CD1c-positive myeloid dendritic cell (primary cell): ENCODE data around the gene GABBR2.

Source experiments
- DNase-seq: peaks from one replicate; pipeline ENCODE4 v3.0.0-alpha.2; 2016; ENCODE audit errors: extremely low spot score

Gene GABBR2

GRCh38 chr9:98442114-98442513 lies 266.6 kb downstream of the GABBR2 start:
- no peak for DNase-seq

DNA sequence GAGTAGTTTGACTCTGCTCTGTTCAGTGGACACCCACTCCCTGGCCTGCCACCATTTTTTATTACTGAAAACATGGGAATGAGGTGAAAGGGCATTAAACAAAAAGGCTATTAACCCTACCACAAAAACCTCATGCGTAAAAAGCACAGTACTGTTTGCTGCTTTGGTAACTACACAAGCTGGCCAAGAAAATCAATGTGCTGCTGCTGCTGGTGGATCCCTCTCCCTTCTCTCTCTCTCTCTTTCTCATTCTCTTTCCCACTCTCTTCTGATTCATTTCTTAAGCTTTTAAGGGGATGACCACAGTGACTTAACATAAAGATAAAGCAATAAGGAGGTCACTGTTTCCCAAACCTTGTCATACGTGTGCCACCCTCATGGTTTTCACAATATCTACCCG lies 270.1 kb downstream of the GABBR2 start:
- no peak for DNase-seq

- DNase-seq, result no peak
Observed at GRCh38 chr9:98437458-98438034, 271.2 kb downstream of the GABBR2 start.

- no peak for DNase-seq
Observed at GRCh38 chr9:98432960-98433359, 275.8 kb downstream of the GABBR2 start.

- no peak for DNase-seq
Observed at GRCh38 chr9:98432134-98432533, 276.6 kb downstream of the GABBR2 start.

- peak; percentile 2 for DNase-seq
Observed at GRCh38 chr9:98430535-98431292, 278.0 kb downstream of the GABBR2 start.

DNA sequence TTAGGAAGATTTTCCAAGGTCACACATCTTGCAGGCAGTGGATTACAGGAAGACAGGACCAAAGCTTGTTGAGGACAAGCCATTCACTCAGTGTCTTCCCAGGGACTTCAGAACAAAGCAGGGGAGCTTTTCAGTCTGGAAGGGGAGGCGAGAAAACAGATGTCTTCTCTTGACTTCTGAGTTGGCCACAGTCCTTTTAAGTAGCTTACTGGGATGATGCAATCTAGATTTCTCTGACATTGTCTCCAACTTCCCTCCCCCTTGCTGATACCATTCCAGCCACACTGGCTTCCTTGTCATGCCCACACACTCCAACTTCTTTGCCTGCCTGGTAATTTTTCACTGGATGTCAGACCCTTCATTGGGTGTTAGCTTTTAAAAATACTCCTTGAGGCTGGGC lies 279.1 kb downstream of the GABBR2 start:
- DNase-seq, result no peak

- DNase-seq, result no peak
Observed at GRCh38 chr9:98428454-98428853, 280.3 kb downstream of the GABBR2 start.

DNA sequence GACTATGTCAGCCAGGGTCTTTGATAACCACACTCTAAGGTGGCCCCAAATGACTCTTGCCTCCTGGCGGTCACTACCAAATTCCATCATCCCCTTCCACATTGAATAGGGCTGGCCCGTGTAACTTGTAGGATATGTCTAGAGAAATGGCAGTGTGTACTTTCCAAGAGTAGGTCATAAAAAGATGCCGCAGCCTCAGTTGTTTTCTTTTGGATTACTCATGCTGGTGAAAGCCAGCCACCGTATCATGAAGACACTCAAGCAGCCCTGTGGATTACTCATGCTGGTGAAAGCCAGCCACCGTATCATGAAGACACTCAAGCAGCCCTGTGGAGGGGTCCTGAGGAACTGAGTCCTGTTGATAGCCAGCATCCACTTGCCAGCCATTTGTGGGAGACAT lies 281.2 kb downstream of the GABBR2 start:
- no peak for DNase-seq

- no peak for DNase-seq
Observed at GRCh38 chr9:98425079-98425478, 283.7 kb downstream of the GABBR2 start.

GRCh38 chr9:98419260-98419603 lies 289.5 kb downstream of the GABBR2 start:
- no peak for DNase-seq

GRCh38 chr9:98418578-98419259 lies 290.0 kb downstream of the GABBR2 start:
- no peak for DNase-seq

- DNase-seq, result no peak
Observed at GRCh38 chr9:98416294-98417248, 292.2 kb downstream of the GABBR2 start.

DNA sequence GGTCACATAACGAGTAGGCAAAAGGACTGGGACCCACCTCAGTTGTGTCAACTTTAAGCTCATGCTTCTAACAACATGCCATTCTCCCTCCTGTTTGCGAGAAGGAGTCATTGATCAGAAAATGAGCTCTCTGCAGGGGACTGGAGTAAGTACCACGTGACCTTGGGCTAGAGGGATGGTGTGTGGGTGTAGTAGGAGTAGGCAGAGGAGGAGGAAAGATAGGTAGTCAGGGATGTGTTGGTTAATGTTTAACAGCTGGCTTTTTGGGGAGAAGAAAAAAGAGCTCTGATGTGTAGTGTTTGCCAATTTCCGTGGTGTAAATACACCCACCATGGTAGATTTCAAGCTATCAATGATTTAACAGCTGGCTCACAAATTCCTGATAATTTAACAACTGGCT lies 293.0 kb downstream of the GABBR2 start:
- DNase-seq, result no peak

DNA sequence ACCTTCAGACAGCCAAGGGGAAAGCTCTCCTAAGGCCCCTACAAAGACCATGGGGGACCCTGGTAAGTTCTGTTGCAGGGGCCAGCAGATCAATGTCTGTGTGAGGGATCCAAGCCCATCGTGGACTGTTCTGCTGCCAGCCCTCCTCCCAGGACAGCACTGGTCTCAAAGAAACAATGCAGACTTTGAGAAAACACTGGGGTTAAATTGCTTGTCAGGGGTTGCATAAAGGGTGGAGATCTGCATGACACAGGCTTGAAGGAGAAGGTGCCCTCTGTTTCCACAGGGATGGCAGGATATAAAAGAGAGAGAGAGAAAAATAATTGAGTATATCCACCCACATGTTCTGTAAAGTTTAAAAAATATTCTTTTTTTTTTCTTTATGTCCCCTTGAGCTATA lies 295.7 kb downstream of the GABBR2 start:
- no peak for DNase-seq

DNA sequence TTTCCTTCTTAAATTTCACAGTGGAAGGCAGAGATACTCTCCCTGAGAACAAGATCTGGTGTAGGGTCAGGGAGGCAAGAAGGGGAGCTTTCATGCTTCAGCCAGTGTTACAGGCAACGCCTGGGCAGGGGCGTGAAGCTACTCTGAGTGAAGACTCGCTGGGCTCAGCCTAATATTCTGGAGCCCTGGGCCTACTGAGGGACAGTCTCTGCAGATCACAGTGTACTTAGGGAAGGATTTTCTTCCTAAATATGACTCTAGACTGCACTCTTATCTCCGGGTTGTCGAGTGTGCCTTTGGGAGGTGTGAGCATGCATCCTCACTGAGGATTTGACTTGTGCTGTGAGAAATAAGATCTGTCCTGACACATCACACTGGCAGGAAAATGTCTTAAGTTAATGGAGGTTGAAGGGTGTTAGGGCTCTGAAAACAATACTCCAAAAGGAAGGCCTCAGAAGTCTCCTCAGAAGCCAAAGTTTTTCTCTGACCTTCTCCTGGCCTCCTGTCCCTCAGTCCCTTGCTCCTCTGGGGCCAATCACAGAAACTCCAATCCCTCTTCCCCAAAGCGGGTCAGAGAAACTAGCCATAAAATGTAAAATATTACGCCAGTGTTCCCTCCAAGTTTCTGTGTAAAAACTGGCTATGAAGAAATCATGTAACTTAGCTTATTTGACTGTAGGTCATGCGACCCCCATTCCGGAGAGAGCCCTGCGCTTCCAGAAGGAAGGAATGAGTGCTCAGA lies 296.5 kb downstream of the GABBR2 start:
- no peak for DNase-seq

DNA sequence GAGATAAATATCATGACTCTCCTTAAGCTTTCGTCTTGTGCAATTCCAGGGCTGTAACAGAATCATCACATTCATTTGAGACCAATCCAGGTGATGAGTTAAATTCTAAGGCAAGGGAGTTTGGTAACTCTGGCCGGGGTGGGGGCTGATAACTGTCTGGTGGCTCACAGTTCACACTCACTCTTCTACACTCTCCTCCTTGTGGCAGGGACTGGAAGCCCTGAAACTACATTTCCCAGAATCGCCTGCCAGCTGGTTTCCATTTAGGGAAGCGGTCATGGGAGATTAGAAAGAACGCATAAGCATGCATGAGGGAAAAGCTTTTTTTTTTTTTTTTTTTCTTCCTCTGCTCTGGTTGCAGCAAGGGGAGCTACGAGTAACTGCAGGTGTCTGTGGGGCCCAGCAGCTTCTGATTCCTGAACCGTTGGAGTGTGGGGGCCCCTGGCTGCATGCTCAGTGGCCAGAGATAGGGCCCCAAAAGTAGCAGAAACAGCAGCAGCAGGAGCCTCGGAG lies 298.5 kb downstream of the GABBR2 start:
- peak; percentile 55 for DNase-seq

DNA sequence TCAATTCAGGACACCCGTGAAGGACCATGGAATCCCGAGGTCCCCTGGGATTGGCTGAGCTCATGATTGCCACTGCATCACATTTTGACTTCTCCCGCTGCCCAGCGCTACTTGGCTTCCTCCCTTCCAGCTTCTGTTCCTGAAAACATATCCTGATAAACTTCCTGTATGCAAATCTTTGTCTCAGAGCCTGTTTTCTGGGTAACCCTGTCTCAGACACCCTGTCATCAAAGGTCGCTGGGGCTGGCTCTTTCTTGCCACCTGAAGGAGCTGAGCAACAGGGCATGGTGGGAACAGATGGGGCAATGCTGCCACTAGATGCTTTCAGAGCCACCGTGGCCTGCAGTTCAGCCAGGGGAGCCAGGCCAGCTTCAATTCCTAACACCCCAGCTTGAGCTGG lies 299.0 kb downstream of the GABBR2 start:
- peak; percentile 30 for DNase-seq

GRCh38 chr9:98406469-98406868 lies 302.3 kb downstream of the GABBR2 start:
- no peak for DNase-seq

- no peak for DNase-seq
Observed at GRCh38 chr9:98404237-98404636, 304.5 kb downstream of the GABBR2 start.

- DNase-seq, result no peak
Observed at GRCh38 chr9:98403715-98404114, 305.0 kb downstream of the GABBR2 start.
